Renal cortex interstitium (tissue), 11 donors: ENCODE results near the gene TMEM108. TPM values are rescaled to one million over a fixed set of nuclear protein-coding genes. Genes with fewer than 3 reads are reported as not detected.

Source experiments
- DNase-seq, 11 donors: peaks; one replicate each; pipeline ENCODE4 v3.0.0-alpha.2; 2013; ENCODE audit warnings: low read depth in 9 of 11, low spot score in 4 of 11; ENCODE audit errors: extremely low read depth in 1 of 11
- polyA plus RNA-seq, 3 donors: library from polyadenylated mRNA; unstranded; fragments of 120-200 nt; gene quantifications; one replicate each; pipeline ENCODE4 v1.2.1, GENCODE V29; 2013; ENCODE audit not compliant: insufficient read length in 3 of 3

Gene TMEM108
- polyA plus RNA-seq, 3 donors: 1.9 to 2.4 (median 2.0) TPM

DNA sequence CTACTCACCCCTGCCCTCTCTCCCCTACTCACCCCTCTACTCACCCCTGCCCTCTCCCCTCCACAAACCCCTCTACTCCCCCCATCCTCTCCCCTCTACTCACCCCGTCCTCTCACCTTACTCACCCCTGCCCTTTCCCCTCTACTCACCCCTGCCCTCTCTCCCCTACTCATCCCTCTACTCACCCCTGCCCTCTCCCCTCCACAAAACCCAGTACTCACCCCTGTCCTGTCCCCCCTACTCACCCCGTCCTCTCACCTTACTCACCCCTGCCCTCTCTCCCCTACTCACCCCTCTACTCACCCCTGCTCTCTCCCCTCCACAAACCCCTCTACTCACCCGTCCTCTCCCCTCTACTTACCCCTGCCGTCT lies 375.8 kb downstream of the TMEM108 start:
- DNase-seq: no peak

DNA sequence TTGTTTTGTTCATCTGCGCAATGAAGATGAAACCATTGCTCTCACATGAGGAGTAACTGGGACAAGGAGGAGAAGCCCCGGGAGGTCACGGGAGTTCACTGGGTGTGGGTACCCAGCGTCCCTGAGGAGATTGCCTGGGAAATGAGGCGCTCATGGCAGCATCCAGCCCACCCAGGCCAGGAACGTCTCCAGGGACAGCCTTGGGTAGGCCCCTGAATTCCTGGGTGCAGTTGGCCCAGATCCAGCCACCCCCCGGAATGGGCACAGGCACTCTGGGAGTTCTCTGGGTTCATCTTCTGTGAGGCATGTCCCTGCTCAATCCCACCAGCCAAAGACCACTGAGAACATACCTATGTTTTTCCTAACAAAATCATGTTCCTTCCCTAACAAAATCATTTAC lies 380.2 kb downstream of the TMEM108 start:
- DNase-seq: no peak

DNA sequence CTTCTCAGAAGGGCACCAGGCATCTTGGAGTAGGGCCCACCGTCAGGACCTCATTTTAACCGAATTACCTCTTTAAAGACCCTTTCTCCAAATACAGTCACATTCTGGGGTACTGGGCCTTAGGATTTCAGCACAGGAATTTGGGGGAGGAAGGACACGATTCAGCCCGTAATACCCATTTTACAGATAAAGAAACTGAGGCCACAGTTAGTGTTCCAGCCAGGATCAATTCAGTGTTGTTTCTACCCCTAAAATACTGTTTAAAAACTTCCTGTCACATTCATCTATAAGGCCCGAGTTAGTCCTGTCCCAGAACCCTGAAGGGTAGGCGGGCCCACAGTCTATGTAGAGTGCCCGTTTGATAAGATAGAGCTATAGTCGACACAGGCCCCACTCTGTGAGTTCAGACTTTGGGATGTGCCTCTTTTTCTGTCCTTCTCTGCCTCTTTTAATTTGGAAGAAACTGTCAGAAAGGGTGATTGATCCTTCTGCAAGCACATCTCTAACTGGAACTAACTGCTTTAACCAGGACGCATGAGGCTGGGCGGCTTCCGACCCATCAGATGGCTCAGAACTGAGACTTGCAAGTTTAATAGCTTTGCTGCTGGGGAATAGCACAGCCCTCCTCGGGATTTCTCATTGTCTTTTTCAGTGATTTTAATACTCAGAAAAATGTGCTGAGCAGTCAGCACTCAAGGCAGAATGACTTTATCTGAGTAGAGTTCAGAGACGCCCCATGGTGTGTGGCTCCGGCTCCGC lies 381.1 kb downstream of the TMEM108 start:
- no peak for DNase-seq

DNA sequence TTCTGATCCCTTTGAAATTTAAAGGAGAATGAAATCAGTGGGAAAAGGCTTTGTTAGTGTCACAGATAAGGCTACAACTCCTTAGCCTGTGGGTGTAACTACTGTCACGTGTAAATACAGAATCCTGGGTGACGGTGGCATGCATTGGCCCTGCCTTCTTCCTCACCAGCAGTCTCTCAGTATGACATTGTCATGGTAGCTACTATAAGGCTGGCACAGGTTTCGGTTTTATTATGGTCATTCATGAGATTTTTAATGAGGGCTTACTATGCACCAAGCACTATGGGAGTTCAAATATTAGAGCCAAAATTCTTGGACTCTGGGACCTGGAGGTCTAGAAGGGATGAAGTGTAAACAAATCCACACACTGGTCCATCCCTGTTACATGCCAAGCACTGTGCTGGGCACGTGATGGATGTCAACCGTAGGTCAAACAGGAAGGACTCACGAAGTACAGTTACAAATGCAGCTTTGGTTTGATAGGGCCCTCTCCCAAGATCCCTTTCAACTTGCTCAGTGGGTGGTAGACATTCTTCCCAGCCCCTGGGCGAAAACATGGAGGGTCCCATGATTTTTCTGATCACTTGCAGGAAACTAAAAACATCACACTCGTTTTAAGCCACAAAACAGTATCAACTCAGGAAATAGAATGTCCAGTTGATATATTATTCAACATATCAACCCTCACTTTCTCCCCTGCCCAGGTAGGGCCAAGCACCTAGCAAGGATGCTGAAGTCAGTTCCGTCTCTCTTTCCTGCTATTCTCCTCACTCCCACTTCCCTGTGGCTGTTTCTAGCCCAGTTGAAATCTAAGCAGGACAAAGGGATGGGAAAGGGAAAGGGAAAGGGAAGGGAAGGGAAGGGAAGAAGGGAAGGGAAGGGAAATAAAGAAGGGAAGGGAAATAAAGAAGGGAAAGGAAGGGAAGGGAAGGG lies 387.0 kb downstream of the TMEM108 start:
- no peak for DNase-seq

DNA sequence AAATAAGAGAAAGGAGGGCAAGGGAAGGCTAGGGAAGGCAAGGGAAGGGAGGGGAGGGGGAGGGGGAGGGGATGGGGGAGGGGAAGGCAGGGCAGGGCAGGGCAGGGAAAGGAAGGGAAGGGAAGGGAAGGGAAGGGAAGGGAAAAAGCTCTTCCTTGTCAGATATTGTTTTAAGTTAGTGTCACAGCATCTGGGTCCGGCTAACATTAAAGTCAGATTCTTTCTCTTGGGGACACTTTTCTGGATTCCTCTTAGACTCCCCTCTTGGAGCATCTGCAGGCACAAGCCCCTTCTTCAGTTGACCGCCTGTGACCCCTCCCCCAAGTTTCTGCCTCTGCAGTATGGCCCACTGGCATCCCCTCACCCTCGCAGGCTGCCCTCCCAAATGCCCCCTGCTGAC lies 387.7 kb downstream of the TMEM108 start:
- no peak for DNase-seq

DNA sequence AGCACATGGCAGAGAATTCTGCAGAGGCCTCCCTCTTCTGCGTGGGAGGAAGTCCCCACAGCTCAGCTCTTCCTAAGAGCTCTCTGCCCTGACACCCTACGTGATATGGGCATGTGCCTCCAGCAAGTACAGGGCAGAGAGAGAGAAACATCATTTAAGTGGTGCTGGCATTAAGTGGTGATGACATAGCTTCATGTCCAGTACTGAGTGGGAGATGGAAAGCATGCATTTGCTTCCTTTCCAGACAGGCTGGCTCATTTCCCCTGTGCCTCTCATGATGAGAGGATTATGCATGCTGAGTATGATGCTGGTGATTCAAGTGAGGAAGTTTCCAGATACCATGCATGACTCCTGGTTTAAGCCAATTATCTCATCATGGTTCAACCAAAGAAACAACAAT lies 388.5 kb downstream of the TMEM108 start:
- no peak for DNase-seq

DNA sequence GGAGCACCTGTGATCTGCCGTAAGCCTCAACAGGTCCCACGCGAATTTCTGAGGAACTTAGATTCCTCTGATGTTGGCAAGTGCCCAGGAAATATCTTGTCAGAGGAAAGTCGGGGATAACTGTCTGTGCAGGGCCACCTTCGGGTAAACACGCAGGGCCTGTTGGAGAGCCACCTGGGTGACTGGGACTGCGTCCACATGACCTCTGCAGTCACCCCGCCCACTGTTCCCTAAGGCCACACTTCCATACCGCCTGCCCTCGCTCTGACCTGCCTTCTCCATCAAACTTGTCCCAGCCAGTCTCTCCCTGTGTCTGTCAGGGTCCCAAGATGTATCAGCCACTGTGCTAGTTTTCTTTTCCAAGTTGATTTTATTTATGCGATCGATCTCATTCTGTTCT lies 390.4 kb downstream of the TMEM108 start:
- DNase-seq: no peak

DNA sequence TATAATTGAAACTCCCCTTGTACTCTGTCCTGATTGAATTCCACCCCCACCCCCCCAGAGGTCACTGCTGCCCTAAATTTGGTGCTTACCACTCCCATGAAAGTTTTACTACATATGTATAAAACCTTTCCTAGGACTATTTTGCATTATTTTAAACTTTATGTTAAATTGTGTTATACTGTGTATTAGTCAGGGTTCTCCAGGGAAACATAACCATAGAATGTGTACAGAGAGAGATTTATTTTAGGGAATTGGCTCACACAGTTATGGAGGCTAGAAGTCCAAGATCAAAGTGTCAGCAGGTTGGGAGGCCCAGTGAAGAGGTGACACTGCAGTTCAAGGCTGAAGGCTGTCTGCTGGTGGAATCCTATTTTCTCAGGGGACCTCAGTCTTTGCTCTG lies 390.9 kb downstream of the TMEM108 start:
- DNase-seq: no peak

DNA sequence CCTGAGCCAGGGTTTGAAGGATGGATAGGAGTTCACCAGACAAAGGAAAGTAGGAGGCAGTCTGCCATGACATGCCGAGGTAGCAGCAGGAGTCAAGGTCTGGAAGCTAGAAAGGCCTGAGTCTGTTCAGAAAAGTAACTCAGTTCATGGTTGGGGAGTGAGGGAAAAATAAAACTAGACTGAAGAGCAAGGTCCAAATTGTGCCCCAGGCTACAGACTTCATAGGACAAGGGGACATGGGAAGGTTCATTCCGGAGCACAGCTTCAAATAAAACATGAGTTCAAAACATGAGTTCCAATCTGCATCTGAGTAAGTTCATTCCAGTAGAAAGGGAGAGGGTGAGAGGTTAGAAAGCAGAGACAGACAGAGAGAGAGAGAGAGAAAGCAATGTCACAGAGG lies 401.4 kb downstream of the TMEM108 start:
- no peak for DNase-seq

DNA sequence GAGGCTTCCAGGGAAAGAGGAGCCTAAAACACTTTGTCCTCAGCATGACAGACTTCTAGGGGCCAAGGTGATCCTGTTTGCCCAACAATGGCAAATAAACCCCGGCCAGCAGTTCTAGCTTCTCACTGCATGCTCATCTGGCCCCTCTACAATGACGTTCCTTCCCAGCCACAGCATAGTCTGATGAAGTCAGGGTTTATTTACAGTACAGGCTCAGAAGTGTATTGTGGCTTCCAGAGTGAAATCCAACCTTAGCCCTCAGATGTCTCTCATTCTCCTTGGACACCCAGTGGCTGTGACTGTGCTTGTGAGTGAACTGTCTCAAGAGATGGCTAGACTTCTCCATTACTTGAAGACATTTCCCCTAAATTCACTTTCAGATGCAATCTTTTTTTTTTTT lies 402.5 kb downstream of the TMEM108 start:
- DNase-seq: no peak

DNA sequence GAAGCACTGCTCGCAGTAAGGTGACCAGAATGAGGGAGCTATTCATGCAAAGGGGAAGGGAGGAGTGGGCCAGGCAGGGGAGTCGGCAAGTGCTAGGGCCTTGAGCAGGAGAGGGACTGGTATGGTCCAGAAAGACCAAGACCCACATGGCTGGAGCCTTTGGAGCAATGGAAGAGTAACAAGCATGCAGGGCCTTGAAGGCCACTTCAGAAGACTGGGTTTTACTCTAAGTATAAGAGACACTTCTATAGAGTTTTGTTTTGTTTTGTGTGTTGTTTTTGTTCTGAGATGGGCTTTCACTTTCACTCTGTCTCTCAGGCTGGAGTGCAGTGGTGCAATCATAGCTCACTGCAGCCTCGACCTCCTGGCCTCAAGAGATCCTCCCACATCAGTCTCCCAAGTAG lies 403.7 kb downstream of the TMEM108 start:
- no peak for DNase-seq

DNA sequence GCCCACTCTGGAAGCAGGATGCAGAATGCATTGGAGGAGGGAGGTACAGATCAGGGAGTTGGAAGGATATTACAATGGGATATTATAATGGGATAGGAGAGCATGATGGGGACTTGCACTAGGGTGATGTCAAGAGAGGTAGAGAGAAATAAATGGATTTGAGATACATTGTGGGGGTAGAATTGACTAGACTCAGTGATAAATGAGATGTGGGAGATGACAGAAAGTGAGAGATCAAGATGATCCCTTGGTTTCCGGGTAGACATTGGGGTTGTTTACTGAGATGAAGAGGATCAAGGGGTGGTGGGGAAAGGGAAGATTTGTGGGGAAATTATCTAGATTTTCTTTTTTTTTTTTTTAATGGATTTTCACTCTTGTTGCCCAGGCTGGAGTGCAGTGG lies 404.3 kb downstream of the TMEM108 start:
- no peak for DNase-seq

DNA sequence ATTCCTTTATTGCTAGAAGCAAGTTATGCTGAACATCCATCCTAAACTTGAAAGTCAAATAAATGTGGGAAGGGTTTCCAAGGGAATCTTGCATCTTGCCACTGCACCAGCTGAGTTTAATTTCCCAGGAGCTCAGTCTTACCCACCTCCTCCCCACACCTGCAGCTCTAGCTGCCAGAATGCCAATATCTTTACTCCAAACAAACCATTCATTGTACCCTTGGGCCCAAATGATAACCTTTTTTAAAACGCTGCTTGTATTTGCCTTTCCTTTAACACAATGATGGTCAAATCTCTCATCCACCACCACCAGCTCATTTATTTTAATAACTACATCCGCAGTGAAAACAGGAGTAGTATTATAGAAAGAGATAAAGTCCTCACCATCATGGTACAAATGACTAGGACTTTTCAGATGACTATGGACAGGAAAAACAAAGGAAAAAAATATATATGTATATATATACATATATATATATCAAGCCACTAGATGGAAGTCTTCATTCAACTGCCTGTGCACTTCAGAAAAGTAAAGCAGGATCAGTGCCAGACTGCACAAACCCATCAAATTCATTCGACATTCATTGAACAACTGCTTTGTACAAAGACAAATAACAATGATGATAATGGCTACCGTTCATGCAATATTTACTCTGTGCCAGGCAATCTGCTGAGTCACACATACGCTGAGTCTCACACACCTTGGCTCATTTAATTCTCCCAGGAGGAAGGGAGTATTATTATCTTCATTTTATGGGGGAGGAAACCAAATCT lies 405.6 kb downstream of the TMEM108 start:
- DNase-seq: no peak

DNA sequence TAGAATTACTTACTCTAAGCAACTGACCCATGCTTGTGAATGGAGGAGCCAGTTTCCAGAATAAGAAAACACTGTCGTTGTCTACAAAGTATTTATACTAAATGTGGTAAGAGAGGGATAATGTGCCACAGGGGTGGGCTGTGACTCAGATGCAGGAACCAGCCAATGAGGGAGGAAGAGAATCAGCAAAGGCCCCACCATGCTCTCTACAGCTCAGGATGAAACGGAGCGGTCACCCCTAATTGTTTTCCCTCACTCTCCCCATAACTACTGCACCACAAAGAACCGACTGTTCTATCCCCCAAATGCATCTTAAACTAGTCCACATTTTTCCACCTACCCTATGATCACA lies 406.2 kb downstream of the TMEM108 start:
- no peak for DNase-seq

DNA sequence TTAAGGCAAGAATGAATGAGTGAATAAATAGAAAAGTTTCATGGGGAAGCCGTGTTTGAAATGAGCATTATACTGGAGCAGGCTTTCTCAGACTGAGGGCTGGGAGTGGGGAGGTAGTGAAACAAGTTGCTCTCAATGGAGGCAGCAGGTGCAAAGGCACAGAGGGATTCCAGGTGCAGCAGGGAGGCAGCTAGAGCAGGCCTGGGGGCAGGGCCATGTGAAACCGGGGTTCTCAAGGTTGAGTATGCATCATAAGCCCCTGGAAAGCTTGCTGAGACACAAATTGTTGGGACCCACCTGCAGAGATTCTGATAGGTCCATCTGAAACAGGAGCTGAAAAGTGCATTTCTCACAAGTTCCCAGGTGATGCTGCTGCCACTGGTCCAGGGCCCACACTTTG lies 406.9 kb downstream of the TMEM108 start:
- no peak for DNase-seq
